IMR-90 (cell line): ENCODE data around the gene SPEM1. TPM values are rescaled to one million over a fixed set of nuclear protein-coding genes. Genes with fewer than 3 reads are reported as not detected.
A peak's percentile ranks its signal among the peaks of the same experiment; 100 is the strongest.

Source experiments
- ATAC-seq: fragments of 200-7000 bp; cut with Tn5 transposase; 2 replicates; pipeline ENCODE4 v1.9.1; 2020; ENCODE audit warnings: low read depth, mild to moderate bottlenecking, moderate library complexity
- BruUV-seq: library from RNA; stranded (reverse); fragments of 400-500 nt; replicated peaks from 2 replicates; lab custom pipeline; 2021; lab: Mats Ljungman, UMichigan
- CTCF ChIA-PET: fragments of 300-600 bp; formaldehyde crosslinking; extraction: SDS; loops from one replicate; lab custom pipeline; 2021; ENCODE audit warnings: antibody characterized with exemption; lab: Yijun Ruan, JAX
- POLR2A ChIA-PET: fragments of 300-600 bp; sonication (Branson Sonifier 250); formaldehyde crosslinking; loops from one replicate; lab custom pipeline; 2022; ENCODE audit warnings: antibody characterized with exemption; ENCODE audit not compliant: unreplicated experiment; lab: Charles Lee
- DNase-seq: peaks from one replicate; pipeline ENCODE4 v3.0.0; 2013
- H2AFZ ChIP-seq: replicated peaks from 2 replicates; pipeline ENCODE3; 2013; ENCODE audit warnings: low read length, mild to moderate bottlenecking; ENCODE audit not compliant: poor library complexity
- H2AK5ac ChIP-seq: 2 replicates; pipeline ENCODE4 v1.6.1; 2013; ENCODE audit warnings: low read depth, low read length, inconsistent platforms
- H2AK9ac ChIP-seq: replicated peaks from 2 replicates; pipeline ENCODE3; 2013; ENCODE audit warnings: mild to moderate bottlenecking, low read depth, low read length, moderate library complexity; ENCODE audit not compliant: poor library complexity
- H2BK120ac ChIP-seq: 2 replicates; pipeline ENCODE4 v1.6.1; 2013; ENCODE audit warnings: low read depth, low read length, inconsistent platforms
- H2BK15ac ChIP-seq: 3 replicates; pipeline ENCODE4 v1.6.1; 2013; ENCODE audit warnings: low read depth, low read length, inconsistent platforms
- H2BK20ac ChIP-seq: 2 replicates; pipeline ENCODE4 v1.6.1; 2013; ENCODE audit warnings: low read depth, mild to moderate bottlenecking, inconsistent platforms, low read length, moderate library complexity
- H2BK5ac ChIP-seq: 2 replicates; pipeline ENCODE4 v1.6.1; 2013; ENCODE audit warnings: mild to moderate bottlenecking, low read depth, low read length, inconsistent platforms; ENCODE audit not compliant: poor library complexity, severe bottlenecking
- H3K14ac ChIP-seq: replicated peaks from 2 replicates; pipeline ENCODE4 v1.6.1; 2013; ENCODE audit warnings: low read depth, low read length, inconsistent platforms
- H3K18ac ChIP-seq: 2 replicates; pipeline ENCODE4 v1.6.1; 2013; ENCODE audit warnings: low read depth, low read length, control low read depth
- H3K23ac ChIP-seq: 2 replicates; pipeline ENCODE4 v1.6.1; 2013; ENCODE audit warnings: low read depth, low read length, inconsistent platforms
- H3K27ac ChIP-seq: 2 replicates; pipeline ENCODE4 v1.5.1; 2013; ENCODE audit warnings: mild to moderate bottlenecking, control low read depth, low read length; ENCODE audit not compliant: insufficient read depth
- H3K27me3 ChIP-seq: 2 replicates; pipeline ENCODE4 v1.6.1; 2013; ENCODE audit warnings: low read length; ENCODE audit not compliant: control insufficient read depth, insufficient read depth
- H3K36me3 ChIP-seq: 2 replicates; pipeline ENCODE4 v1.6.1; 2013; ENCODE audit warnings: low read length, mixed read lengths; ENCODE audit not compliant: control insufficient read depth, insufficient read depth
- H3K4ac ChIP-seq: 2 replicates; pipeline ENCODE4 v1.6.1; 2013; ENCODE audit warnings: low read depth, low read length, inconsistent platforms
- H3K4me1 ChIP-seq: 2 replicates; pipeline ENCODE4 v1.6.1; 2013; ENCODE audit warnings: low read length, mixed read lengths; ENCODE audit not compliant: control insufficient read depth, insufficient read depth
- H3K4me2 ChIP-seq: 2 replicates; pipeline ENCODE4 v1.6.1; 2013; ENCODE audit warnings: low read depth, mild to moderate bottlenecking, control low read depth, low read length, moderate library complexity
- H3K4me3 ChIP-seq: 2 replicates; pipeline ENCODE4 v1.5.1; 2013; ENCODE audit warnings: low read depth, mild to moderate bottlenecking, control low read depth, low read length, moderate library complexity; ENCODE audit not compliant: insufficient read depth
- H3K56ac ChIP-seq: 2 replicates; pipeline ENCODE4 v1.6.1; 2013; ENCODE audit warnings: low read length, inconsistent platforms; ENCODE audit not compliant: insufficient read depth; ENCODE audit errors: extremely low read depth
- H3K79me1 ChIP-seq, 2 experiments: 2 replicates each; pipeline ENCODE4 v1.6.1; 2013; ENCODE audit warnings: low read length in 2 of 2, inconsistent platforms in 1 of 2, low read depth in 1 of 2
- H3K9ac ChIP-seq: 2 replicates; pipeline ENCODE4 v1.6.1; 2013; ENCODE audit warnings: low read depth, low read length, control low read depth
- H3K9me1 ChIP-seq: 2 replicates; pipeline ENCODE4 v1.6.1; 2013; ENCODE audit warnings: low read length, inconsistent platforms; ENCODE audit not compliant: insufficient read depth
- H3K9me3 ChIP-seq: 2 replicates; pipeline ENCODE4 v1.6.1; 2013; ENCODE audit warnings: low read length; ENCODE audit not compliant: control insufficient read depth, insufficient read depth
- H4K20me1 ChIP-seq: 2 replicates; pipeline ENCODE4 v1.6.1; 2013; ENCODE audit warnings: low read length, inconsistent platforms; ENCODE audit not compliant: insufficient read depth
- H4K5ac ChIP-seq: 2 replicates; pipeline ENCODE4 v1.6.1; 2013; ENCODE audit warnings: mild to moderate bottlenecking, low read depth, low read length, control low read depth
- H4K8ac ChIP-seq, 2 experiments: 2 replicates each; pipeline ENCODE4 v1.6.1; 2013; ENCODE audit warnings: low read depth in 2 of 2, low read length in 2 of 2, control low read depth in 1 of 2, inconsistent platforms in 1 of 2
- H4K91ac ChIP-seq: 2 replicates; pipeline ENCODE4 v1.6.1; 2013; ENCODE audit warnings: low read depth, low read length, inconsistent platforms; ENCODE audit not compliant: insufficient read depth
- CEBPB ChIP-seq: IDR thresholded peaks from 2 replicates; pipeline ENCODE4 v1.6.1; 2012; ENCODE audit warnings: low read depth, low read length, improper control_type of control experiment
- NFE2L2 ChIP-seq: fragments of 150-350 bp; IDR thresholded peaks from 2 replicates; pipeline ENCODE4 v1.6.1; 2016; ENCODE audit warnings: low read depth, mild to moderate bottlenecking, low read length
- RAD21 ChIP-seq: IDR thresholded peaks from 2 replicates; pipeline ENCODE4 v1.6.1; 2012; ENCODE audit warnings: low read length, improper control_type of control experiment
- WGBS, 2 experiments: methylation state at CpG; one replicate each; pipeline versions ENCODE4 v1.1.5 to v1.1.7; 2013; ENCODE audit warnings: missing lambda C conversion rate in 2 of 2; ENCODE audit not compliant: insufficient read length in 1 of 2; ENCODE audit errors: extremely low coverage in 2 of 2; 5-methylcytosine and 5-hydroxymethylcytosine counted together
- dilution Hi-C: fragments of 300-500 bp; cut with HindIII; formaldehyde crosslinking; loops from one replicate; pipeline ENCODE4 v1.14.3; 2018; ENCODE audit warnings: low sequenced_read_pairs; ENCODE audit not compliant: unreplicated experiment
- in situ Hi-C: fragments of 300-500 bp; cut with MboI; formaldehyde crosslinking; loops from 3 replicates; pipeline ENCODE4 v1.14.3; 2019; ENCODE audit warnings: low sequenced_read_pairs, inconsistent platforms, mixed read lengths
- intact Hi-C: fragments of 100-400 bp; cut with micrococcal nuclease; formaldehyde crosslinking; loops from 2 replicates; pipeline ENCODE4 v1.10.0; 2022
- polyA plus RNA-seq, 3 experiments: library from polyadenylated mRNA; depleted of rRNA; stranded (reverse); fragments of >200 nt; gene quantifications; 2 replicates each; pipeline ENCODE4 v1.2.3, GENCODE V29; 2012; ENCODE audit warnings: low replicate concordance in 1 of 3
- total RNA-seq: library from RNA; depleted of rRNA; stranded (reverse); fragments of >200 nt; gene quantifications from 2 replicates; pipeline ENCODE4 v1.2.3, GENCODE V29; 2012

SPEM1 gene
- total and polyA plus RNA-seq, 2 of the 4 experiments (the other 2 are of a cell fraction) = not detected

DNA sequence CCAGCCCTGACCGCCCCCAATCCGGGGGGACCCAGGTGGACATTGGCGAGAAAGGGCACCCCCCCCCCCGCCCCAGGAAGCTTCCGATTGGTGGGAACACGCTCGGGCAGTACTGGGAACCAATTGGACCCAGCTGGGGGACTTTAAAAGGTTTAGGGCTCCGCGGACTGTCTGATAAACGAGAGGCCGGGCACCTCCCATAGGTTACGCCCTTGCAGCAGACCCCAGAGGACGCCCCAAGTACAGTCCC is 16.5 kb upstream of the SPEM1 start:
- H3K56ac ChIP-seq = peak overlapping the region; percentile 64; the same call in 1 of the 2 replicates
- dilution Hi-C loops (no loop called here), in situ Hi-C loops (no loop called here), intact Hi-C loops (no loop called here)
- peak overlapping the region; percentile 94 for H3K14ac ChIP-seq
- H3K9ac ChIP-seq = peak overlapping the region; percentile 84
- peak overlapping the region; percentile 95 for H3K4me2 ChIP-seq
- peaks cover 7% of the 10 kb centered on the region for H4K20me1 ChIP-seq
- TF ChIP-seq RAD21 (no peak), CEBPB (no peak), NFE2L2 (no peak)
- DNase-seq (no peak), ATAC-seq (peak; percentile 45)
- no peak overlapping the region for H3K18ac ChIP-seq
- peak overlapping the region; percentile 67; the same call in 1 of the 2 replicates for H3K23ac ChIP-seq
- no CpG with 5 or more reads among the region's 13 CpGs for WGBS, 2 experiments
- H3K27me3 ChIP-seq = no peaks in the 10 kb centered on the region
- no peak overlapping the region for H2BK15ac ChIP-seq
- H2BK120ac ChIP-seq = 0 out of 2 replicates have a peak overlapping the region, but pooled peaks have one; percentile 55
- H4K5ac ChIP-seq = no peak overlapping the region
- H3K4me1 ChIP-seq = peaks cover 9% of the 10 kb centered on the region
- POLR2A ChIA-PET = interaction anchor here (0.6 to 1.7 kb wide), 8 partner anchors 9 to 1940 kb away, joined by 3 to 9 read pairs (median 4); partner anchors contain the start of gene PLSCR3
- peaks cover 2% of the 10 kb centered on the region; the same call in 1 of the 2 replicates for H3K36me3 ChIP-seq
- H3K79me1 ChIP-seq = peaks cover 11 to 51% of the 10 kb centered on the region in 2 experiments
- H4K8ac ChIP-seq = peak overlapping the region; percentile 63 to 90; a peak in 3 of 4 replicates
- H2AFZ ChIP-seq = peak overlapping the region; percentile 100
- H4K91ac ChIP-seq = peak overlapping the region; percentile 80
- H2AK5ac ChIP-seq = no peak overlapping the region
- no TSS peak for BruUV-seq
- H2BK5ac ChIP-seq = peak overlapping the region; percentile 61
- peak overlapping the region; percentile 97 for H2AK9ac ChIP-seq
- no peaks in the 10 kb centered on the region for H3K9me3 ChIP-seq
- H3K27ac ChIP-seq = peak overlapping the region; percentile 75
- CTCF ChIA-PET = interaction anchor here (0.8 kb wide), 1 partner anchor 32 kb away, joined by 4 read pairs; the partner anchor contains the start of gene TMEM102
- peak overlapping the region; percentile 64 for H3K4me3 ChIP-seq
- peak overlapping the region; percentile 86 for H3K4ac ChIP-seq
- H3K9me1 ChIP-seq = no peaks in the 10 kb centered on the region
- H2BK20ac ChIP-seq = no peak overlapping the region
